Measurements from ENCODE around the gene LRRC7. TPM values are rescaled to one million over a fixed set of nuclear protein-coding genes. Genes with fewer than 3 reads are reported as not detected.

The LRRC7 gene
- total and polyA plus RNA-seq, 11 donors = 0.25 to 4.1 (median 0.49) TPM; not detected in 1

DNA sequence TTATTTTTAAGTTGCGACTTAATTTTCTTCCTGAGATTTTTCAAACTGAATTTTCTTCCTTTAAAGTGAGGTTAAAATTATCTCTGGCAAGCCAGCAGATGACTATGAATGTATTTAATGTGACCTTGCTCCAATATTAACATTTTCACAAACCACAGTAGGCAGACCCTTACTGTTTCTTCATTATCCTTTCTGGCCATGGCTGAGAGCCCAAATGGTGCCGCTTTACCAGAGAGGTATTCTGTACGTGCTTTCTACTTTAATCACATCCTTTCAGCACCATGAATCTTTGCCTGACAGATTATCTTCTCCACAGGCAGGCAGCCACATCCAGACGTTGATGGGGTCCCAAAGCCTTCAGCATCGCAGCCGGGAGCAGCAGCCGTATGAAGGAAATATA, 508.0 kb downstream of the LRRC7 start:
- Histone ChIP-seq H3K4me3 (no peak overlapping the region), H3K9me3 (no peaks in the 10 kb centered on the region), H3K27me3 (peaks cover 0 to 3% (median 0%) of the 10 kb centered on the region in 9 donors), H3K36me3 (no peaks in the 10 kb centered on the region), H3K4me1 (no peaks in the 10 kb centered on the region), H3K27ac (no peak overlapping the region)
- 35 to 55% (median 37%) methylated on average over 7 of the region's 7 CpGs for WGBS, 4 donors
- DNase-seq = no peak
- no peak for ATAC-seq
- intact Hi-C loops (cut with DNase I) = no loop called here
- no peak for TF ChIP-seq CTCF (IDR thresholded peaks at IDR 0.05)
- no peak for TF ChIP-seq POLR2A (IDR thresholded peaks at IDR 0.05)

GRCh38 chr1:70077066-70077465, 509.3 kb downstream of the LRRC7 start:
- Histone ChIP-seq H3K4me3 (no peak overlapping the region), H3K27me3 (peaks cover 0 to 3% (median 0%) of the 10 kb centered on the region in 9 donors), H3K27ac (no peak overlapping the region), H3K36me3 (no peaks in the 10 kb centered on the region), H3K9me3 (no peaks in the 10 kb centered on the region), H3K4me1 (no peaks in the 10 kb centered on the region)
- WGBS, 4 donors = 63 to 83% (median 76%) methylated on average over 1 of the region's 1 CpG
- TF ChIP-seq CTCF (IDR thresholded peaks at IDR 0.05) = no peak
- TF ChIP-seq POLR2A (IDR thresholded peaks at IDR 0.05) = no peak
- ATAC-seq (no peak), DNase-seq (no peak)
- intact Hi-C loops (cut with DNase I) = no loop called here

GRCh38 chr1:70079546-70079945, 511.8 kb downstream of the LRRC7 start:
- H3K27me3 ChIP-seq = peaks cover 0 to 3% (median 0%) of the 10 kb centered on the region in 9 donors
- peaks cover 0 to 4% (median 0%) of the 10 kb centered on the region in 12 donors for H3K9me3 ChIP-seq
- no peak overlapping the region for H3K4me3 ChIP-seq
- H3K27ac ChIP-seq = no peak overlapping the region
- no peaks in the 10 kb centered on the region for H3K4me1 ChIP-seq
- H3K36me3 ChIP-seq = no peaks in the 10 kb centered on the region
- 39 to 86% (median 72%) methylated on average over 2 of the region's 2 CpGs for WGBS, 4 donors
- intact Hi-C loops (cut with DNase I) = no loop called here
- DNase-seq = no peak
- TF ChIP-seq POLR2A (IDR thresholded peaks at IDR 0.05) (no peak), CTCF (IDR thresholded peaks at IDR 0.05) (no peak)
- no peak for ATAC-seq

DNA sequence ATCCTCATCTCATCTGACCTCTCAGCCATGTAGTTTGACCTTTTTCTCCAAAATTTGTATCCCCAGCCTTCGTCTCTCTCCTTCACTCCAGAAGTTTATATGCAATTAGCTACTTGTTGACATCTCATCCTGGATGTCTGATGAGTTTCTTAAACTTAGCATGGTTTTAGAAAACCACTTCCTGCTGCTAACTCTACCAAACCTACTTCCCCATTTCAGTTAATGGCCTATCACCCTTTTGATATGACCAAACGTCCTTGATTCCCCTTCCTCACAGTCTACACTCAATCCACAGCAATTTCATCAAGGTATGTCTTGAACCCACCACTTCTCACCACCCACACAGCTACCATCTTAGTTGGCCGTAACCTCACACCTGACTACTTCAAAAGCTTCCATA, 515.8 kb downstream of the LRRC7 start:
- Histone ChIP-seq H3K27me3 (no peaks in the 10 kb centered on the region), H3K9me3 (peaks cover 0 to 8% (median 0%) of the 10 kb centered on the region in 12 donors), H3K36me3 (no peaks in the 10 kb centered on the region), H3K27ac (no peak overlapping the region), H3K4me3 (no peak overlapping the region), H3K4me1 (no peaks in the 10 kb centered on the region)
- intact Hi-C loops (cut with DNase I) = no loop called here
- DNase-seq = no peak
- TF ChIP-seq POLR2A (IDR thresholded peaks at IDR 0.05) (no peak), CTCF (IDR thresholded peaks at IDR 0.05) (no peak)
- ATAC-seq = no peak
- WGBS, 4 donors = 61 to 71% (median 64%) methylated on average over 3 of the region's 3 CpGs
